PC-9 (cell line): ENCODE data around the gene APOA4. TPM values are rescaled to one million over a fixed set of nuclear protein-coding genes. Genes with fewer than 3 reads are reported as not detected.

Experiments
- BruUV-seq: library from RNA; stranded (reverse); fragments of 400-500 nt; replicated peaks from 2 replicates; lab custom pipeline; 2021; lab: Mats Ljungman, UMichigan
- CTCF ChIA-PET: fragments of 300-600 bp; sonication (Branson Sonifier 250); formaldehyde crosslinking; loops from one replicate; lab custom pipeline; 2022; ENCODE audit warnings: antibody characterized with exemption; lab: Charles Lee
- POLR2A ChIA-PET: fragments of 300-600 bp; sonication (Branson Sonifier 250); formaldehyde crosslinking; loops from one replicate; lab custom pipeline; 2022; ENCODE audit warnings: antibody characterized with exemption; ENCODE audit not compliant: unreplicated experiment; lab: Charles Lee
- DNase-seq, 2 experiments: peaks; one replicate each; pipeline versions ENCODE4 v3.0.0 to v3.0.0-alpha.2; 2015 to 2022; ENCODE audit warnings: mixed read lengths in 1 of 2
- H2AFZ ChIP-seq: fragments of 200-600 bp; sonication (generic); 2 replicates; pipeline ENCODE4 v1.8.1; 2017; ENCODE audit warnings: antibody characterized with exemption
- H3F3A ChIP-seq: fragments of 200-600 bp; sonication (generic); 2 replicates; pipeline ENCODE4 v1.8.1; 2017; ENCODE audit warnings: antibody characterized with exemption, mild to moderate bottlenecking, low read depth; ENCODE audit not compliant: insufficient read depth
- H3K27ac ChIP-seq: fragments of 200-600 bp; sonication (generic); 2 replicates; pipeline ENCODE4 v1.6.1; 2016; ENCODE audit warnings: mixed run types
- H3K27me3 ChIP-seq: fragments of 200-600 bp; sonication (generic); 2 replicates; pipeline ENCODE4 v1.6.1; 2016; ENCODE audit warnings: low read depth, mixed run types; ENCODE audit not compliant: insufficient read depth
- H3K36me3 ChIP-seq: fragments of 200-600 bp; sonication (generic); 2 replicates; pipeline ENCODE4 v1.6.1; 2016; ENCODE audit warnings: low read depth, mixed run types
- H3K4me1 ChIP-seq: fragments of 200-600 bp; sonication (generic); replicated peaks from 2 replicates; pipeline ENCODE4 v1.6.1; 2016; ENCODE audit warnings: mixed run types; ENCODE audit not compliant: insufficient read depth
- H3K4me2 ChIP-seq: fragments of 200-600 bp; sonication (generic); 2 replicates; pipeline ENCODE4 v1.6.1; 2017; ENCODE audit warnings: mixed run types
- H3K4me3 ChIP-seq: fragments of 200-600 bp; sonication (generic); 2 replicates; pipeline ENCODE4 v1.6.1; 2016; ENCODE audit warnings: mixed run types
- H3K79me2 ChIP-seq: fragments of 200-600 bp; sonication (generic); 2 replicates; pipeline ENCODE4 v1.6.1; 2017; ENCODE audit warnings: low read depth, mixed run types
- H3K9me2 ChIP-seq: fragments of 200-600 bp; sonication (generic); 2 replicates; pipeline ENCODE4 v1.8.1; 2017; ENCODE audit warnings: mild to moderate bottlenecking; ENCODE audit not compliant: insufficient read depth
- H3K9me3 ChIP-seq: fragments of 200-600 bp; sonication (generic); 2 replicates; pipeline ENCODE4 v1.8.1; 2016; ENCODE audit warnings: low read depth; ENCODE audit not compliant: insufficient read depth
- H4K20me1 ChIP-seq: fragments of 200-600 bp; sonication (generic); 2 replicates; pipeline ENCODE4 v1.8.1; 2017; ENCODE audit not compliant: insufficient read depth
- CTCF ChIP-seq: fragments of 200-600 bp; sonication (generic); conservative IDR thresholded peaks from 2 replicates; pipeline ENCODE4 v1.6.1; 2017; ENCODE audit warnings: mixed run types, antibody characterized with exemption, mild to moderate bottlenecking, moderate library complexity
- EZH2 ChIP-seq: fragments of 200-600 bp; sonication (generic); IDR thresholded peaks from 2 replicates; pipeline ENCODE4 v1.8.0; 2017; ENCODE audit warnings: antibody characterized with exemption, low read depth
- intact Hi-C: fragments of 100-400 bp; cut with micrococcal nuclease; formaldehyde crosslinking; loops from one replicate; pipeline ENCODE4 v1.10.0; 2022; ENCODE audit not compliant: unreplicated experiment
- total RNA-seq: library from RNA; stranded (reverse); gene quantifications from 2 replicates; pipeline ENCODE4 v1.2.3, GENCODE V29; 2021

Gene APOA4
- total RNA-seq, 1 experiment from 2014 or later = not detected

- H3F3A ChIP-seq = no peaks in the 10 kb centered on the region
- intact Hi-C loops = no loop called here
- peak overlapping the region; percentile 3; the same call in 1 of the 2 replicates for H3K4me2 ChIP-seq
- ChIA-PET POLR2A (no interaction called here), CTCF (no interaction called here)
- no peak overlapping the region for H3K27ac ChIP-seq
- peaks cover 8% of the 10 kb centered on the region; the same call in 1 of the 2 replicates for H3K4me1 ChIP-seq
- no peaks in the 10 kb centered on the region for H3K9me2 ChIP-seq
- DNase-seq = no peak
- H4K20me1 ChIP-seq = no peaks in the 10 kb centered on the region
- no peak overlapping the region for H3K4me3 ChIP-seq
- H2AFZ ChIP-seq = no peak overlapping the region
- no peak for TF ChIP-seq EZH2
- no peak for TF ChIP-seq CTCF
- no peaks in the 10 kb centered on the region for H3K27me3 ChIP-seq
- no TSS peak for BruUV-seq
- H3K79me2 ChIP-seq = no peaks in the 10 kb centered on the region
- H3K9me3 ChIP-seq = no peaks in the 10 kb centered on the region
- no peaks in the 10 kb centered on the region for H3K36me3 ChIP-seq
These were observed 8.8 kb upstream of the APOA4 start for GRCh38 chr11:116831790-116832349.

GRCh38 chr11:116830184-116830912, 7.2 kb upstream of the APOA4 start:
- no peak overlapping the region for H3K4me3 ChIP-seq
- H3K9me2 ChIP-seq = no peaks in the 10 kb centered on the region
- no TSS peak for BruUV-seq
- no peaks in the 10 kb centered on the region for H3K79me2 ChIP-seq
- H3K4me2 ChIP-seq = no peak overlapping the region
- ChIA-PET POLR2A (no interaction called here), CTCF (no interaction called here)
- no peaks in the 10 kb centered on the region for H3K9me3 ChIP-seq
- no peaks in the 10 kb centered on the region for H3K36me3 ChIP-seq
- no peak overlapping the region for H2AFZ ChIP-seq
- TF ChIP-seq EZH2 = no peak
- no peak for TF ChIP-seq CTCF
- H3K27me3 ChIP-seq = no peaks in the 10 kb centered on the region
- DNase-seq = no peak
- intact Hi-C loops = no loop called here
- H3K27ac ChIP-seq = no peak overlapping the region
- no peaks in the 10 kb centered on the region for H3F3A ChIP-seq
- peaks cover 8% of the 10 kb centered on the region; the same call in 1 of the 2 replicates for H3K4me1 ChIP-seq
- no peaks in the 10 kb centered on the region for H4K20me1 ChIP-seq

- Histone ChIP-seq H4K20me1 (no peaks in the 10 kb centered on the region), H3K36me3 (no peaks in the 10 kb centered on the region), H3F3A (no peaks in the 10 kb centered on the region), H3K4me3 (no peak within 1 kb of the TSS), H3K4me1 (peaks cover 8% of the 10 kb centered on the region; the same call in 1 of the 2 replicates), H3K79me2 (no peaks in the 10 kb centered on the region), H3K27me3 (no peaks in the 10 kb centered on the region), H3K9me3 (no peaks in the 10 kb centered on the region), H3K9me2 (no peaks in the 10 kb centered on the region), H2AFZ (no peak within 1 kb of the TSS), H3K4me2 (no peak within 1 kb of the TSS), H3K27ac (no peak within 1 kb of the TSS)
- no peak for TF ChIP-seq CTCF
- intact Hi-C loops = no loop called here
- POLR2A ChIA-PET = interaction anchor here (0.6 kb wide), 2 partner anchors 8 to 638 kb away, joined by 6 to 7 read pairs; partner anchors contain the start of gene APOA1
- CTCF ChIA-PET = no interaction called here
- DNase-seq = no peak
- BruUV-seq = no TSS peak
These were observed 6.5 kb upstream of the APOA4 start, which contains the start of gene APOC3 for GRCh38 chr11:116829525-116830183. Gene APOC3 (plus strand): TSS chr11:116829907. CDS start chr11:116830583, 676 bp downstream.
